ENCODE results near the gene CTNNA3. TPM values are rescaled to one million over a fixed set of nuclear protein-coding genes. Genes with fewer than 3 reads are reported as not detected.

Gene CTNNA3
- total and polyA plus RNA-seq, 2 of the 4 experiments (the other 2 are of a cell fraction) = 0.19 to 0.90 TPM

DNA sequence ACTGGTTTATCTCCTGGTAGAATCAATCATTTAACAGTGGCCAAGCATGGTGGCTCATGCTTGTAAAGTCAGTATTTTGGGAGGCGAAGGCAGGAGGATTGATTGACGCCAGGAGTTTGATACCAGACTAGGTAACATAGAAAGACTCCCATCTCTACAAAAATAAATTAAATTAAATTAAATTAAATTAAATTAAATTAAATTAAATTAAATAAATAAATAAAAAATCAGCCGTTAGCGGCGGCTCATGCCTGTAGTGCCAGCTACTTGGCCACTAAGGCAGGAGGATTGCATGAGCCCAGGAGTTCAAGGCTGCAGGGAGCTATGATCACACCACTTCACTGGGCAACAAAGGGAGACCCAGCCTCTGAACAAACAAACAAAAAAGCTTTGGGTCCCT, 427.8 kb downstream of the CTNNA3 start:
- ChIA-PET POLR2A (ENCODE audit: unreplicated experiment) (no interaction called here), CTCF (no interaction called here)
- no peak overlapping the region for H3K23ac ChIP-seq (ENCODE audit: low read depth, low read length)
- no CpG with 5 or more reads among the region's 5 CpGs for WGBS, 2 experiments (ENCODE audit: extremely low coverage in 2 of 2, insufficient read length in 1 of 2)
- H2BK5ac ChIP-seq (ENCODE audit: low read depth, low read length, poor library complexity, severe bottlenecking) = no peak overlapping the region
- no peak overlapping the region for H4K8ac ChIP-seq (ENCODE audit: low read depth in 2 of 2, low read length in 2 of 2)
- in situ Hi-C loops (cut with MboI; ENCODE audit: low sequenced_read_pairs) = no loop called here
- dilution Hi-C loops (cut with HindIII; ENCODE audit: low sequenced_read_pairs, unreplicated experiment) = no loop called here
- no peak overlapping the region for H3K4ac ChIP-seq (ENCODE audit: low read depth, low read length)
- H2BK120ac ChIP-seq (ENCODE audit: low read depth, low read length) = no peak overlapping the region
- no peaks in the 10 kb centered on the region for H3K9me3 ChIP-seq (ENCODE audit: control insufficient read depth, insufficient read depth, low read length)
- H2AFZ ChIP-seq (replicated peaks; ENCODE audit: low read length, poor library complexity) = no peak overlapping the region
- H2BK15ac ChIP-seq (ENCODE audit: low read depth, low read length) = no peak overlapping the region
- H3K9me1 ChIP-seq (ENCODE audit: insufficient read depth, low read length) = no peaks in the 10 kb centered on the region
- no peaks in the 10 kb centered on the region for H4K20me1 ChIP-seq (ENCODE audit: insufficient read depth, low read length)
- H3K4me1 ChIP-seq (ENCODE audit: control insufficient read depth, insufficient read depth, low read length) = no peaks in the 10 kb centered on the region
- no peak overlapping the region for H4K5ac ChIP-seq (ENCODE audit: low read depth, low read length)
- H3K9ac ChIP-seq (ENCODE audit: low read depth, low read length) = no peak overlapping the region
- DNase-seq (no peak), ATAC-seq (ENCODE audit: low read depth) (no peak)
- TF ChIP-seq CHD1 (IDR thresholded peaks at IDR 0.05; ENCODE audit: low read depth, low read length) = no peak
- TF ChIP-seq RAD21 (IDR thresholded peaks at IDR 0.05; ENCODE audit: low read length) = no peak
- TF ChIP-seq SMC3 (IDR thresholded peaks at IDR 0.05; ENCODE audit: low read depth, low read length) = no peak
- TF ChIP-seq RCOR1 (IDR thresholded peaks at IDR 0.05; ENCODE audit: insufficient replicate concordance, low read length) = no peak
- TF ChIP-seq MAFK (IDR thresholded peaks at IDR 0.05; ENCODE audit: low read depth, low read length) = no peak
- no peak for TF ChIP-seq MAZ (IDR thresholded peaks at IDR 0.05; ENCODE audit: borderline replicate concordance, low read depth, low read length)
- TF ChIP-seq, protein P1, sequence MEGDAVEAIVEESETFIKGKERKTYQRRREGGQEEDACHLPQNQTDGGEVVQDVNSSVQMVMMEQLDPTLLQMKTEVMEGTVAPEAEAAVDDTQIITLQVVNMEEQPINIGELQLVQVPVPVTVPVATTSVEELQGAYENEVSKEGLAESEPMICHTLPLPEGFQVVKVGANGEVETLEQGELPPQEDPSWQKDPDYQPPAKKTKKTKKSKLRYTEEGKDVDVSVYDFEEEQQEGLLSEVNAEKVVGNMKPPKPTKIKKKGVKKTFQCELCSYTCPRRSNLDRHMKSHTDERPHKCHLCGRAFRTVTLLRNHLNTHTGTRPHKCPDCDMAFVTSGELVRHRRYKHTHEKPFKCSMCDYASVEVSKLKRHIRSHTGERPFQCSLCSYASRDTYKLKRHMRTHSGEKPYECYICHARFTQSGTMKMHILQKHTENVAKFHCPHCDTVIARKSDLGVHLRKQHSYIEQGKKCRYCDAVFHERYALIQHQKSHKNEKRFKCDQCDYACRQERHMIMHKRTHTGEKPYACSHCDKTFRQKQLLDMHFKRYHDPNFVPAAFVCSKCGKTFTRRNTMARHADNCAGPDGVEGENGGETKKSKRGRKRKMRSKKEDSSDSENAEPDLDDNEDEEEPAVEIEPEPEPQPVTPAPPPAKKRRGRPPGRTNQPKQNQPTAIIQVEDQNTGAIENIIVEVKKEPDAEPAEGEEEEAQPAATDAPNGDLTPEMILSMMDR (conservative IDR thresholded peaks at IDR 0.05; ENCODE audit: low read depth, low read length) = no peak
- no peak for TF ChIP-seq POLR2A (IDR thresholded peaks at IDR 0.05; ENCODE audit: low read depth, low read length)
- TF ChIP-seq, protein P2, sequence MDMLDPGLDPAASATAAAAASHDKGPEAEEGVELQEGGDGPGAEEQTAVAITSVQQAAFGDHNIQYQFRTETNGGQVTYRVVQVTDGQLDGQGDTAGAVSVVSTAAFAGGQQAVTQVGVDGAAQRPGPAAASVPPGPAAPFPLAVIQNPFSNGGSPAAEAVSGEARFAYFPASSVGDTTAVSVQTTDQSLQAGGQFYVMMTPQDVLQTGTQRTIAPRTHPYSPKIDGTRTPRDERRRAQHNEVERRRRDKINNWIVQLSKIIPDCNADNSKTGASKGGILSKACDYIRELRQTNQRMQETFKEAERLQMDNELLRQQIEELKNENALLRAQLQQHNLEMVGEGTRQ (IDR thresholded peaks at IDR 0.05; ENCODE audit: low read depth, low read length) = no peak
- no peak for TF ChIP-seq NFE2L2 (IDR thresholded peaks at IDR 0.05; ENCODE audit: low read depth, low read length)
- TF ChIP-seq, protein P3, sequence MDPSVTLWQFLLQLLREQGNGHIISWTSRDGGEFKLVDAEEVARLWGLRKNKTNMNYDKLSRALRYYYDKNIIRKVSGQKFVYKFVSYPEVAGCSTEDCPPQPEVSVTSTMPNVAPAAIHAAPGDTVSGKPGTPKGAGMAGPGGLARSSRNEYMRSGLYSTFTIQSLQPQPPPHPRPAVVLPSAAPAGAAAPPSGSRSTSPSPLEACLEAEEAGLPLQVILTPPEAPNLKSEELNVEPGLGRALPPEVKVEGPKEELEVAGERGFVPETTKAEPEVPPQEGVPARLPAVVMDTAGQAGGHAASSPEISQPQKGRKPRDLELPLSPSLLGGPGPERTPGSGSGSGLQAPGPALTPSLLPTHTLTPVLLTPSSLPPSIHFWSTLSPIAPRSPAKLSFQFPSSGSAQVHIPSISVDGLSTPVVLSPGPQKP (IDR thresholded peaks at IDR 0.05; ENCODE audit: borderline replicate concordance, low read depth, low read length) = no peak
- no peak for TF ChIP-seq FOS (IDR thresholded peaks at IDR 0.05; ENCODE audit: low read depth, low read length)
- no peak for TF ChIP-seq MXI1 (IDR thresholded peaks at IDR 0.05; ENCODE audit: borderline replicate concordance, low read depth, low read length)
- no peak for TF ChIP-seq RFX5 (IDR thresholded peaks at IDR 0.05; ENCODE audit: low read depth, low read length)
- H2AK9ac ChIP-seq (replicated peaks; ENCODE audit: low read depth, low read length, poor library complexity) = no peak overlapping the region
- H3K27me3 ChIP-seq (ENCODE audit: control insufficient read depth, insufficient read depth, low read length) = no peaks in the 10 kb centered on the region
- no peak overlapping the region for H3K18ac ChIP-seq (ENCODE audit: low read depth, low read length)
- no peak overlapping the region for H3K56ac ChIP-seq (ENCODE audit: extremely low read depth, insufficient read depth, low read length)
- intact Hi-C loops (cut with micrococcal nuclease) = no loop called here
- H3K36me3 ChIP-seq (ENCODE audit: control insufficient read depth, insufficient read depth, low read length) = no peaks in the 10 kb centered on the region
- no peak overlapping the region for H3K4me2 ChIP-seq (ENCODE audit: low read depth, low read length)
- no peaks in the 10 kb centered on the region for H3K79me1 ChIP-seq (ENCODE audit: low read depth in 1 of 2, low read length in 2 of 2)
- no peak overlapping the region for H3K4me3 ChIP-seq (ENCODE audit: insufficient read depth, low read depth, low read length)
- H4K91ac ChIP-seq (ENCODE audit: insufficient read depth, low read depth, low read length) = no peak overlapping the region
- no peak overlapping the region for H2AK5ac ChIP-seq (ENCODE audit: low read depth, low read length)
- no peak overlapping the region for H3K27ac ChIP-seq (ENCODE audit: insufficient read depth, low read length)
- no peak overlapping the region for H2BK20ac ChIP-seq (ENCODE audit: low read depth, low read length)
- BruUV-seq (replicated peaks) = no TSS peak
- no peak overlapping the region for H3K14ac ChIP-seq (replicated peaks; ENCODE audit: low read depth, low read length)
